GM12801 (cell line): ENCODE measurements around the gene HMGB3.

Experiments used
- TF ChIP-seq, protein P1 (sequence below): IDR thresholded peaks from one replicate; pipeline ENCODE4 v1.5.1; 2011; ENCODE audit warnings: control low read depth; ENCODE audit not compliant: insufficient read length; ENCODE audit errors: extremely low read depth

HMGB3 gene

DNA sequence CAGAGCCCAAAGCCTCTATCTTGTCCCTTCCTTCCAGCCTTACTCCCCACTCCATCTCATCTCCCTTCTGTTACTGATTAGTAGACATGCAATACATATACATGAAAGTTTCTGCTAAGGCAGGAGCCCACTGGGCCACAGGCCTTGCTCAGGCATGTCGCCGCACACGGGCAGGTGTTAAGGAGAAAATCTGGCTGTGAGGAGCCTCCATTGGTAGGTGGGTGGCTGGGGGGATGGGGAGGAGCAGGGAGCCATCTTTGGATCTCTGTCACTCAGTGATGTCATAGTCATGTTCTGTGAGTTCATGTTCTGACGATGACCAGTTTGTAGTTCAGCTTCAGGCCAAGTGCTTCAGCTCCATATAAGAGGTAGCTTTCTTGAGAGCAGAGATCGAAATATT is 2.9 kb upstream of the HMGB3 start:
- TF ChIP-seq, protein P1, sequence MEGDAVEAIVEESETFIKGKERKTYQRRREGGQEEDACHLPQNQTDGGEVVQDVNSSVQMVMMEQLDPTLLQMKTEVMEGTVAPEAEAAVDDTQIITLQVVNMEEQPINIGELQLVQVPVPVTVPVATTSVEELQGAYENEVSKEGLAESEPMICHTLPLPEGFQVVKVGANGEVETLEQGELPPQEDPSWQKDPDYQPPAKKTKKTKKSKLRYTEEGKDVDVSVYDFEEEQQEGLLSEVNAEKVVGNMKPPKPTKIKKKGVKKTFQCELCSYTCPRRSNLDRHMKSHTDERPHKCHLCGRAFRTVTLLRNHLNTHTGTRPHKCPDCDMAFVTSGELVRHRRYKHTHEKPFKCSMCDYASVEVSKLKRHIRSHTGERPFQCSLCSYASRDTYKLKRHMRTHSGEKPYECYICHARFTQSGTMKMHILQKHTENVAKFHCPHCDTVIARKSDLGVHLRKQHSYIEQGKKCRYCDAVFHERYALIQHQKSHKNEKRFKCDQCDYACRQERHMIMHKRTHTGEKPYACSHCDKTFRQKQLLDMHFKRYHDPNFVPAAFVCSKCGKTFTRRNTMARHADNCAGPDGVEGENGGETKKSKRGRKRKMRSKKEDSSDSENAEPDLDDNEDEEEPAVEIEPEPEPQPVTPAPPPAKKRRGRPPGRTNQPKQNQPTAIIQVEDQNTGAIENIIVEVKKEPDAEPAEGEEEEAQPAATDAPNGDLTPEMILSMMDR = no peak

DNA sequence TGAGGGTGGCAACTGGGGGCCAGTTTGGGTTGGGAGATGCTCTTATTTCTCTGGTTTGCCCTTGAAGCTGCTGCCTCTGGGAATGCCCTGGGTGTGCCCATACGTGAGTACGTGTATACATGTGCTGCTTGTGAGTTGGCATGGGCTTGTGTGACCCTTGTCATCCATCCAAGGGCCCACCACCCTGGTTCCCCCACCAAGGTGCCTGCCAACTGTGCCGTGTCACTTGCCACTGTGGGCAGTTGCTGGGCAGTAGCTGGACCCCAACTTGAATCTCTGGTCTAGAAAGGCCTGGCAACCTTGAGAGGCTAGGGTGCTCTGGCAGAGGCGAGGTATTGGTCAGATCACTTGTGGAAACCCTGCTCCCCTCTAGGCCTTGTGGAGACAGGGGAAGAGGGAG is 2.4 kb upstream of the HMGB3 start:
- TF ChIP-seq, protein P1 = no peak

DNA sequence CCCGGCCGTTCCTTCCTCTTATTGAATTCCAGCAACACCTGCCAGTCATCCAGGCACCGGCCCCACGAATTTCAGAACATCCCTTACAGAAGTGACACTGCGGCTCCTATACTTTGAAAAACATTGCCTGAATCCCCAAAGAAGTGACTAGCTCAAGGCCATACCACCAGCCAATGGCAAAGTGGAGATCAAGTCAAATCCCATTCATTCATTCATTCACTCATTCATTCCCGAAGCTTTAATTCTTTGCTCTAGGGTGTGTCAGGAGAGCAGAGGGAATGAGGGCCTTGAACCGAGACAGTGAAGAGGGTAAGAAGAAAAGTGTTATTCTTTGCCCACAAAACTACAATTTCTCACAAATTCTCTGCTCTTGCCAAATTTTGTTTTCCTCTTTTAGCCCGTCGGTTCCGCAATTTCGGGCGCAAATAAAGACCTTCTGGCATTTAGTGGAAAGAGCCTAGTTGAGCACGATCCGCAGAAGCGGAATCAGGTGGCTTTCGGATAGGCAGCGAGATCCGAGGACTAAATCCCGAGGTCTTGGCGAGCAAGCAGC is 824 bp upstream of the HMGB3 start:
- TF ChIP-seq, protein P1 = no peak

DNA sequence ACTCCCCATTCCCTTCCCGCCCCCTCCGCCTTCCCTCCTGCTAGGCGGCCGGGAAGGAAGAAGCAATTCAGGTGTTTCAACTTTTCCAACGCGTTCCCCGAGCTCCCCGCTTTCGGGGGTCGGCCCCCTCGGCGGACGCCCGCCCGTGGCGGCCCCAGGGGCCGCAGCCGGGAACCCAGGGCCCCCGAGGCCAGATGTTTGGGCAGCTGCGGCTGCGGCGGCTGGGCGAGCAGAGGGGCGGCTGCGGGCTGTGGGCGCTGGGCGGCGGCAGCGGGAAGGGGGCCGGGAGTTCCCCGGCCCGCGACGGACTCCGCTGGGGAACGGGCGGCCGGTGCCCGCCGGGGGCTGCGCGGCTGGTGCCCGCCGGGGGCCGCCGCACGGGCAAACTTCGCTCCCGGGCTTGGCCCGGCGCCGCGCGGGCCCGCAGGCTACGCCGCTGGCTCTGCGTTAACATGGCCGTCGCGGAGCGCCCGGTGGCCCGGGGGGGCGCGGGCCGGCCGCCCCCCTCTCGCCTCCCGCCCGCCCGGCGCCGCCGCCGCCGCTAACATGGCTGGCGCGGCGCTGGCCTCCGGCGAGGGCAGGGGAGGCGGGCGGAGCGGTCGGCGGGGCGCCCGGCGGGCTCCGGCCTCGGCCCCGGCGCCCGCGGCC is 510 bp downstream of the HMGB3 start:
- TF ChIP-seq, protein P1 = no peak

DNA sequence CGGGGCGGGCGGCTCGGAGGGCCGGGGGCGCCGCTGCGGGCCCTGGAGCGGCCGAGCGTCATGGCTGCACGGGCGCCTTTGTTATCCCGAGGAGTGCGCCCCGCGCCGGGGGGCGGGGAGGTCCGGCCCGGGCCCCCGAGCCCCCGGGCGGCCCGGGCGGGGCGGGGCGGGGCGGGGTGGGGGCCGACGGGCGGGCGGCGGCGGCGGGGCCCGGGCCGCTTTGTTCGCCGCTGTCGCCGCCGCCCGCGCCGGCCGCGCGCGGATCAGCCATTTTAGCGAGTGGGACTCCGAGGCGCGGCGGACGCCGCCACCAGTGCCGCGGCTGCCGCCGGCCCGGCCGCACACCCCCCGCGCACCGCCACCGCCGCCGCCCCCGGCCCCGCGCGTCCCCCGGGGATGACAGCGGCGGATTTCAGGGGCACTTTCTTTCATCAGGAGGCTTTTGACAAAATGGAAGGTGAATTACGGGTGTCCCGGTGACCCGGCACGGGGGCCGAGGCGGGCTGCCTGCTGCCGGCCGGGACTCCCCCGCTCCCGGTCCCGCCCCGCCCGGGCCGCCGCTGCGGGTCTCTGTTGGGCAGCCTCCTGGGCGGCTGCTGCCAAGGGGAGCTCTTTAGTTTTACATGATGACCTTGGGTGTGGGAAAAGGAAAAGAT is 1.2 kb downstream of the HMGB3 start:
- TF ChIP-seq, protein P1 = no peak

DNA sequence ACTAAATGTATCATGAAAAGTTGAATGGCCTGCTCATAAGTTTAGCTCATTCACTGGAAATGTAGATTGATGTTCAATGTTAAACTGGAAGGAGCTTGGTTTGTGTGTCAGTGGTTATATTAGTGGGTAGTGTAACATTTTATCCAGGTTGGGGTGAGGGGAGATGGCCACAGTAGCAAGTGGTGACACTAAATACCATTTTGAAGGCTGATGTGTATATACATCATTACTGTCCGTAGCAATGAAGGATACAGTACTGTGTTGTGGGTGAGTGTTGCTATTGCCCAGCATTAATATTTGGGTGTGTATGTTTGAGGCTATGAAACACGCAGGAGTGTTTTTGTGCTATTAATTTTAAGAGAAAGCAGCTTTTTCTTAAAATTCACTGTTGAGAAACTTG is 6.3 kb downstream of the HMGB3 start:
- TF ChIP-seq, protein P1 = no peak

DNA sequence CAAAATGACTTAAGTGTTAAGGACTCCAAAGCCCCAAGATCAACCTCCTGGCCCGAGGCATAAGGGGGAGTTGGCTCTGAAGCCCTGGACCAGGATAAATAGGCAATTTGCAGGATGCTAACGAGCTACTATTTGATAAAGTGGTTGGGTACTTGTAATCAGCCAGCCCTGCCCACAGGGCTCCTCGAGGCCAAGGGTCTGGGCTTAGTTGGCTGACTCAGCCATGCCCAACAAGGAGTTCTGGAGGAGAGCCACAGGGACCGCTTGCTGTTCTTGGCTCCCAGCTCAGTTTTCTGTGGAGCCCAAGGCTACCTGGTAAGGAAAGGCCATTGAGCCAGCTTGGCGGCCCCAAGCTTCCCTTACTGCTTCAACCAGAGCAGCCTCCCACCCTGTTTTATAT is 7.8 kb downstream of the HMGB3 start:
- TF ChIP-seq, protein P1 = no peak
